ENCODE results near the gene ETFDH.

ETFDH gene

GRCh38 chr4:158667651-158668198, 4.4 kb upstream of the ETFDH start:
- TF ChIP-seq ZFX (IDR thresholded peaks at IDR 0.05; ENCODE audit: borderline replicate concordance), result no peak
- TF ChIP-seq, protein P1, sequence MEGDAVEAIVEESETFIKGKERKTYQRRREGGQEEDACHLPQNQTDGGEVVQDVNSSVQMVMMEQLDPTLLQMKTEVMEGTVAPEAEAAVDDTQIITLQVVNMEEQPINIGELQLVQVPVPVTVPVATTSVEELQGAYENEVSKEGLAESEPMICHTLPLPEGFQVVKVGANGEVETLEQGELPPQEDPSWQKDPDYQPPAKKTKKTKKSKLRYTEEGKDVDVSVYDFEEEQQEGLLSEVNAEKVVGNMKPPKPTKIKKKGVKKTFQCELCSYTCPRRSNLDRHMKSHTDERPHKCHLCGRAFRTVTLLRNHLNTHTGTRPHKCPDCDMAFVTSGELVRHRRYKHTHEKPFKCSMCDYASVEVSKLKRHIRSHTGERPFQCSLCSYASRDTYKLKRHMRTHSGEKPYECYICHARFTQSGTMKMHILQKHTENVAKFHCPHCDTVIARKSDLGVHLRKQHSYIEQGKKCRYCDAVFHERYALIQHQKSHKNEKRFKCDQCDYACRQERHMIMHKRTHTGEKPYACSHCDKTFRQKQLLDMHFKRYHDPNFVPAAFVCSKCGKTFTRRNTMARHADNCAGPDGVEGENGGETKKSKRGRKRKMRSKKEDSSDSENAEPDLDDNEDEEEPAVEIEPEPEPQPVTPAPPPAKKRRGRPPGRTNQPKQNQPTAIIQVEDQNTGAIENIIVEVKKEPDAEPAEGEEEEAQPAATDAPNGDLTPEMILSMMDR (IDR thresholded peaks at IDR 0.05), result peak; percentile 80
- H3K27ac ChIP-seq, result no peak overlapping the region

- TF ChIP-seq ZFX (IDR thresholded peaks at IDR 0.05; ENCODE audit: borderline replicate concordance), result no peak
- TF ChIP-seq, protein P1 (IDR thresholded peaks at IDR 0.05), result no peak
- H3K27ac ChIP-seq, result no peak overlapping the region
Measured at GRCh38 chr4:158669310-158669709, 2.8 kb upstream of the ETFDH start.

- TF ChIP-seq, protein P1 (IDR thresholded peaks at IDR 0.05), result no peak
- TF ChIP-seq ZFX (IDR thresholded peaks at IDR 0.05; ENCODE audit: borderline replicate concordance), result no peak
- peak overlapping the region; percentile 90 for H3K27ac ChIP-seq
Measured at GRCh38 chr4:158670975-158671664, 976 bp upstream of the ETFDH start.

GRCh38 chr4:158671665-158671914, 506 bp upstream of the ETFDH start, which contains the start of gene C4orf46:
Gene C4orf46, minus strand, starts transcription at chr4:158671887. Its CDS starts 86 bp downstream, at chr4:158671801.
- TF ChIP-seq ZFX (IDR thresholded peaks at IDR 0.05; ENCODE audit: borderline replicate concordance), result no peak
- TF ChIP-seq, protein P1 (IDR thresholded peaks at IDR 0.05), result no peak
- H3K27ac ChIP-seq, result peak within 1 kb of the TSS; percentile 90

DNA sequence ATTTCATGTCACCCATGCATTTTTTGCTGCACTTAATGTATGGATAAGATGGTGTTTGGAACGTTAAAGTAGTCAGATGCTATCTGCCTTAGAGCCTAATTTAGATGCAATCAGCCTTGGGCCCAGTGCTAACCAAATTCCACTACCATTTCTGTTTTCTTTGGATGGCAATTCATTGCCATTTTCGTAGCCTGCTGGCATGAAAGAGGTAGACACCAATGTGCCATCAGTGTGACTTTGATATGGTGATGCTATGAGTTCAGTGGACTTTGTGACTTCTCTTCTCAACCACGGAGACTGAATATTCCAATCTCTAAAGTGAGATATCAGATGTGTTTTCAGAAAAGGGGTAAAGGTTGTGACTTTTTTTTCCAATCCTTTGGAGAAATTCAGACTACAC, 1.5 kb downstream of the ETFDH start:
- TF ChIP-seq ZFX (IDR thresholded peaks at IDR 0.05; ENCODE audit: borderline replicate concordance), result no peak
- TF ChIP-seq, protein P1 (IDR thresholded peaks at IDR 0.05), result no peak
- peak overlapping the region; percentile 90; the same call in 1 of the 2 replicates for H3K27ac ChIP-seq

DNA sequence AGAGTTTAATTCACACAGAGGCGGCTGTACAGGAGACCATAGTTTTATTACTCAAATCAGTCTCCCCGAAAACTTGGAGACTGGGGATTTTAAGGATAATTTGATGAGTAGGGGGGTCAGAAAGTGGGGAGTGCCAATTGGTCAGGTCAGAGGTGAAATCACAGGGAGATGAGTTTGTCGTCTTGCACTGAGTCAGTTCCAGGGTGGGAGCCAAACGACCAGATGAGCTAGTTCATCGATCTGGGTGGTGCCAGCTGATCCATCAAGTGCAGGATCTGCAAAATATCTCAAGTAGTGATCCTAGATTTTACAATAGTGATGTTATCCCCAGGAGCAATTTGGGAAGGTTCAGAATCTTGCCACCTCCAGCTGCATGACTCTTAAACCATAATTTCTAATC, 4.0 kb downstream of the ETFDH start:
- TF ChIP-seq ZFX (IDR thresholded peaks at IDR 0.05; ENCODE audit: borderline replicate concordance), result no peak
- TF ChIP-seq, protein P1 (IDR thresholded peaks at IDR 0.05), result no peak
- no peak overlapping the region for H3K27ac ChIP-seq

DNA sequence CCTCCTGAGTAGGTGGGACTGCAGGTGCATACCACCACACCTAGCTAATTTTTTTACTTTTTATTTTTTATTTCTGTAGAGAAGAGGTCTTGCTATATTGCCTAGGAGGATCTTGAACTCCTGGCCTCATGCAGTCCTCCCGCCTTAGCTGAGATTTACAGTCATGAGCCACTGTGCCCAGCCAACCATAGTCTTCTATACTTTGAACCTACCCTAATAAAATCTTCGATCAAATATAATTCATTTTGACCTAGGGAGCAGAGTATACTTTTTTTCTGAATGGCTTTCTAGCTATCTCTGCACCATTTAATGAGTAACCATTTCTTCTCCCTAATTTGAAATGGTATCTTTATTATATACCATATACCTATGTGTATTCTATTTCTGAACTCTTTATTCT, 6.7 kb downstream of the ETFDH start:
- no peak for TF ChIP-seq ZFX (IDR thresholded peaks at IDR 0.05; ENCODE audit: borderline replicate concordance)
- TF ChIP-seq, protein P1 (IDR thresholded peaks at IDR 0.05), result no peak
- H3K27ac ChIP-seq, result no peak overlapping the region
